OCI-LY1 (cell line): ENCODE results near the gene SLCO2A1.

Source experiments
- EZH2 ChIP-seq: fragments of 200-600 bp; sonication (generic), shearing (Covaris generic); IDR thresholded peaks from 2 replicates; pipeline ENCODE4 v1.8.0; 2017; ENCODE audit warnings: borderline replicate concordance, mixed run types, mild to moderate bottlenecking, antibody characterized with exemption, low read length, moderate library complexity, mixed read lengths
- TF ChIP-seq, protein P1 (sequence below): fragments of 200-600 bp; sonication (generic), shearing (Covaris generic); IDR thresholded peaks from 2 replicates; pipeline ENCODE4 v1.5.1; 2017; ENCODE audit warnings: mild to moderate bottlenecking, antibody characterized with exemption, low read length, moderate library complexity, mixed read lengths

DNA sequence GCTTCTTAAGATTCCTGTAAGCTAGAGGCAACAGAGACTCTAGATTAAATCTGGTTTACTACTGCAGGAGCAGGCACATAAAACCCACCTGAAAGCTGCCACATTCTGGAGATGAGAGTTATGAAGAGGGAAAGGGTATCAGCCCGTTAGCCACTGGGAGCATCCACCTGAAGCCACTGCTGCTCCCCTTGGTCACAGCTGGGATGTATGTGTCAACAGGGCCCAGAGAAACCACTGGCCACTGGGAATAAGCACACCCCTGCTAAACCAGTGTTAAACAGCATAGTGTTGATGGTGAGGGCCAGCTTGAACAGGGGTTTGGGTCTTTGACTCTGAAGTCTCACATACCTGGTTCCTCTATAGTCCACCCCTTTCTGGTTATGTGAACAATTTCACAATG lies 10.9 kb downstream of the SLCO2A1 start:
- TF ChIP-seq, protein P1, sequence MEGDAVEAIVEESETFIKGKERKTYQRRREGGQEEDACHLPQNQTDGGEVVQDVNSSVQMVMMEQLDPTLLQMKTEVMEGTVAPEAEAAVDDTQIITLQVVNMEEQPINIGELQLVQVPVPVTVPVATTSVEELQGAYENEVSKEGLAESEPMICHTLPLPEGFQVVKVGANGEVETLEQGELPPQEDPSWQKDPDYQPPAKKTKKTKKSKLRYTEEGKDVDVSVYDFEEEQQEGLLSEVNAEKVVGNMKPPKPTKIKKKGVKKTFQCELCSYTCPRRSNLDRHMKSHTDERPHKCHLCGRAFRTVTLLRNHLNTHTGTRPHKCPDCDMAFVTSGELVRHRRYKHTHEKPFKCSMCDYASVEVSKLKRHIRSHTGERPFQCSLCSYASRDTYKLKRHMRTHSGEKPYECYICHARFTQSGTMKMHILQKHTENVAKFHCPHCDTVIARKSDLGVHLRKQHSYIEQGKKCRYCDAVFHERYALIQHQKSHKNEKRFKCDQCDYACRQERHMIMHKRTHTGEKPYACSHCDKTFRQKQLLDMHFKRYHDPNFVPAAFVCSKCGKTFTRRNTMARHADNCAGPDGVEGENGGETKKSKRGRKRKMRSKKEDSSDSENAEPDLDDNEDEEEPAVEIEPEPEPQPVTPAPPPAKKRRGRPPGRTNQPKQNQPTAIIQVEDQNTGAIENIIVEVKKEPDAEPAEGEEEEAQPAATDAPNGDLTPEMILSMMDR: no peak
- TF ChIP-seq EZH2: no peak
